ENCODE results near the gene VWA3A. TPM values are rescaled to one million over a fixed set of nuclear protein-coding genes. Genes with fewer than 3 reads are reported as not detected.

The VWA3A gene
- total and polyA plus RNA-seq, 3 experiments from 2014 or later: 0.04 to 0.16 TPM; not detected in 1

DNA sequence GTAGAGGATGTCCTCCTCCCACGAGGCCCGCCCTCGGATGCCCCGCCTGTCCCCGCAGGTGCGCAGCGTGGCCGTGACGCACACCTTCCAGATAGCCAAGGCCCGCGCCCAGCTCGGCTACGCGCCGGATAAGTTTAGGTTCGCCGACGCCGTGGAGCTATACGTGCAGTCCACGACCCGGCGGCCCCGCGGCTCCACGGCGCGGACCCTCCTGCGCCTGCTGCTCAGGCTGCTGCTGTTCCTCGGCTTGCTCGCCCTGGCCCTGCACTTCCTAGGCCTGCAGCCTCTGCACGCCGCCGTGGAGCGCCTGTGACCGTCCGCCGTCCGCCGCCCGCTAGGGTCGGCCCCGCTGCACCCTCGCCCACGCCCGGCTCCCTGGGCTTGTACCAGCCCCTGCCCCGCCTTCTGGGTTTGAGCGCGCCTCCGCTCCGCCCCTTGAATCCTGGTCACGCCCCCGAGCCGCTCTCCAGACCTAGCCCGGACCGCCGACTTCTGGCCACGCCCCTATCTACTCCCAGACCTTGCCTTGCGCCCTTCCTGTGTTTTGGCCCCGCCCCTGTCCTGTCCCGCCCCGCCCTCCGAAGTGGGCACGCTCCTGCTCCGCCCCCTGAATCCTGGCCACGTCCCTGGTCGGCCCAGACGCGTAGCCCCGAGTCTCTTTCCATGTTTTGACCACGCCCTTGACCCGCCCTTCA lies 97.9 kb downstream of the VWA3A start:
- Histone ChIP-seq H3K27me3 (ENCODE audit: insufficient read depth, low read length, poor library complexity, severe bottlenecking) (no peaks in the 10 kb centered on the region), H3K9me3 (ENCODE audit: low read length) (no peaks in the 10 kb centered on the region), H3K36me3 (ENCODE audit: insufficient read depth, low read length) (no peaks in the 10 kb centered on the region), H3K27ac (ENCODE audit: low read depth, low read length) (peak overlapping the region; percentile 99), H3K4me3 (ENCODE audit: low read length) (peak overlapping the region; percentile 51), H3K4me1 (ENCODE audit: insufficient read depth, low read length) (peaks cover 65% of the 10 kb centered on the region)
- Mint-ChIP-seq H3K27ac (peak overlapping the region; percentile 98 to 100 (median 99)), H3K9me3 (peaks cover 0 to 7% (median 0%) of the 10 kb centered on the region in 5 donors), H3K36me3 (peaks cover 0 to 9% (median 6%) of the 10 kb centered on the region in 3 donors), H3K4me1 (peaks cover 53 to 76% (median 61%) of the 10 kb centered on the region in 3 donors), H3K27me3 (peaks cover 0 to 10% of the 10 kb centered on the region in 2 donors), H3K4me3 (peak overlapping the region; percentile 87 to 97 (median 94))
- POLR2A ChIA-PET: interaction anchor here (0.5 to 2.7 kb wide), 8 partner anchors 16 to 529 kb away, joined by 3 to 24 read pairs (median 6); partner anchors contain the start of genes EEF2K, MOSMO and POLR3E
- CTCF ChIA-PET: interaction anchor here (0.7 to 8.4 kb wide), 7 partner anchors 20 to 239 kb away, joined by 3 to 115 read pairs (median 11); partner anchors contain the start of genes MOSMO, PDZD9 and POLR3E
- DNase-seq: peak; percentile 86 to 98 (median 96)

DNA sequence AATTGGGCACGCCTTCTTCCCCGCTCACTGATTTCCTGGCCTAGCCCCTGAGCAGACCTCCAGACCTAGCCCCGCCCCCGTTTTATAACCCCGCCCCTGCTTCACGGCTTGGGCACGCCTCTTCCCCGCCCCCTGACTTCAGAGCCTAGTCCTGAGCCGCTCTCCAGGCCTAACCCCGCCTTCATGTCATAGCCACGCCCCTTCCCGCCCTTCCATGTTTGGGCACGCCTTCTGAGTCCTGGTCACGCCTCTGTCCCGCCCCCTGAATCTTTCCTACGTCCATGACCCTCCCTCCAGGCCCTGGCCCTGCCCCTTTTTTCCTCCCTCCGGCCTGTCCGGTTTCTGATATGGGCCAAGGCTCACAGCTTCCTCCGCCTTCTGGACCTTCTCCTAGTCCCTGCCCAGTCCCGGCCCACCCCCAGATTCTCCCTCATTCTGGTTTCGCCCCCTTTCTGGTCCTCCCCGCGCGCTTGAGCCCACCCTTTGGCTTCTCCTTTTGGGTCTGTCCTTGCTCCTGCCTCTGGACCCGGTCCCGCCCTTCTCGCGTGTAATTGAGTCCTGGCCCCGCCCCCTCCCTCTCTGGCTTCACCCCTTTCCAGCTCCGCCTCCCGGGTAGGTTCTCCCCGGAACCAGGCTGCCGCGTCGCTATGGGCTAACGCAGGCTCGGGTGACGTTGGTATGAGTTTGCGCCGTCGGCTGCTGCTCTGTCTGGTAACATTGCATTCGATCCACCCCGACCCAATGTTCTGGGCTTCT lies 98.6 kb downstream of the VWA3A start:
- peaks cover 59 to 82% (median 69%) of the 10 kb centered on the region in 3 donors for H3K4me1 Mint-ChIP-seq
- Histone ChIP-seq H3K4me3 (ENCODE audit: low read length) (peak overlapping the region; percentile 86), H3K27ac (ENCODE audit: low read depth, low read length) (peak overlapping the region; percentile 99), H3K4me1 (ENCODE audit: insufficient read depth, low read length) (peaks cover 70% of the 10 kb centered on the region), H3K36me3 (ENCODE audit: insufficient read depth, low read length) (no peaks in the 10 kb centered on the region), H3K27me3 (ENCODE audit: insufficient read depth, low read length, poor library complexity, severe bottlenecking) (no peaks in the 10 kb centered on the region), H3K9me3 (ENCODE audit: low read length) (no peaks in the 10 kb centered on the region)
- ChIA-PET POLR2A (interaction anchor here (0.6 to 2.7 kb wide), 9 partner anchors 16 to 546 kb away, joined by 3 to 24 read pairs (median 5); partner anchors contain the start of genes CDR2, EEF2K, MOSMO and POLR3E), CTCF (interaction anchor here (0.6 to 8.4 kb wide), 7 partner anchors 11 to 185 kb away, joined by 3 to 115 read pairs (median 6); partner anchors contain the start of genes EEF2K, MOSMO and POLR3E)
- DNase-seq: peak; percentile 98 to 100 (median 99)
- H3K27me3 Mint-ChIP-seq: peaks cover 0 to 17% of the 10 kb centered on the region in 2 donors
- peaks cover 0 to 7% (median 3%) of the 10 kb centered on the region in 5 donors for H3K9me3 Mint-ChIP-seq
- peak overlapping the region; percentile 98 to 100 (median 99) for H3K27ac Mint-ChIP-seq
- H3K36me3 Mint-ChIP-seq: peaks cover 0 to 13% (median 6%) of the 10 kb centered on the region in 3 donors
- peak overlapping the region; percentile 87 to 97 (median 94) for H3K4me3 Mint-ChIP-seq

DNA sequence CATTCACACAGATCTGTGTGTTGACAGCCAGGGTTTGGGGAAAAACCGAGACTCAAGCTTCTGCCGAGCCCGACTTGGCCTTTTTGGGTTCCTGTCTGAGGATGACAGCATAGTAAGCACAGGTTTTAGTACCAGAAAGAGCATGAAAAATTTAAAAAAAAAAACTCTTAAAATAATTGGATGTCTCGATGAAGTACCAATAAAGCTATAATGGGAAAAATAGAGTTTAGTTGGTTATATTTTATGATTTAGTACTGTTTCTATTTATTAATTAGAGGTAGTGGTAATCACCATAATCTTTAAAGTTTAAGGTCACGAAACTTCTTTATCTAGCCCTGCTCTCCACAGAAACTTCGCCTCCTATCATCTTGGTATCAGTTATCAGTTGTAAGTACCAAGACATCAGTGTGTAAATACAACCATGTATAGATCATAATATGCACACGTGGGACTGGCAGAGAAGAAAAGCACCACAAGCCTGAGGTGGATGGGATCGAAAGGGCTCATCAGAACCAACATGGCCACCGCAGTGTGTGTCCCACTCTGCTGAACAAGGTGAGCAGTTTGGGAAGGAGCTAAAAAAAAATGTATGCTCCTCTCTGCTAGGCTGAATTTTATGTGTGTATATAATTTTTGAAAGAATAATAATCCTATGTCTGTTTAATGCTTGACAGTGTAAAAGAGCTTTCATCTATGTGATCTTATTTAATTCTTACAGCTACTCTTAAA lies 99.4 kb downstream of the VWA3A start:
- peaks cover 0 to 18% of the 10 kb centered on the region in 2 donors for H3K27me3 Mint-ChIP-seq
- peak overlapping the region; percentile 86 for H3K4me3 ChIP-seq (ENCODE audit: low read length)
- H3K27ac Mint-ChIP-seq: peak overlapping the region; percentile 98 to 100 (median 99)
- ChIA-PET CTCF (interaction anchor here (0.6 to 8.4 kb wide), 9 partner anchors 8 to 186 kb away, joined by 3 to 115 read pairs (median 5); partner anchors contain the start of genes EEF2K, MOSMO and POLR3E), POLR2A (interaction anchor here (0.6 to 2.7 kb wide), 9 partner anchors 15 to 546 kb away, joined by 3 to 24 read pairs (median 5); partner anchors contain the start of genes CDR2, EEF2K, MOSMO and POLR3E)
- H3K4me3 Mint-ChIP-seq: peak overlapping the region; percentile 87 to 97 (median 94)
- peaks cover 0 to 7% (median 3%) of the 10 kb centered on the region in 5 donors for H3K9me3 Mint-ChIP-seq
- no peaks in the 10 kb centered on the region for H3K27me3 ChIP-seq (ENCODE audit: insufficient read depth, low read length, poor library complexity, severe bottlenecking)
- no peaks in the 10 kb centered on the region for H3K9me3 ChIP-seq (ENCODE audit: low read length)
- H3K36me3 ChIP-seq (ENCODE audit: insufficient read depth, low read length): no peaks in the 10 kb centered on the region
- peaks cover 0 to 13% (median 6%) of the 10 kb centered on the region in 3 donors for H3K36me3 Mint-ChIP-seq
- DNase-seq: peak in 2 of 5 donors; percentile 14 to 61
- H3K27ac ChIP-seq (ENCODE audit: low read depth, low read length): peak overlapping the region; percentile 99
- peaks cover 77% of the 10 kb centered on the region for H3K4me1 ChIP-seq (ENCODE audit: insufficient read depth, low read length)
- H3K4me1 Mint-ChIP-seq: peaks cover 62 to 86% (median 73%) of the 10 kb centered on the region in 3 donors

DNA sequence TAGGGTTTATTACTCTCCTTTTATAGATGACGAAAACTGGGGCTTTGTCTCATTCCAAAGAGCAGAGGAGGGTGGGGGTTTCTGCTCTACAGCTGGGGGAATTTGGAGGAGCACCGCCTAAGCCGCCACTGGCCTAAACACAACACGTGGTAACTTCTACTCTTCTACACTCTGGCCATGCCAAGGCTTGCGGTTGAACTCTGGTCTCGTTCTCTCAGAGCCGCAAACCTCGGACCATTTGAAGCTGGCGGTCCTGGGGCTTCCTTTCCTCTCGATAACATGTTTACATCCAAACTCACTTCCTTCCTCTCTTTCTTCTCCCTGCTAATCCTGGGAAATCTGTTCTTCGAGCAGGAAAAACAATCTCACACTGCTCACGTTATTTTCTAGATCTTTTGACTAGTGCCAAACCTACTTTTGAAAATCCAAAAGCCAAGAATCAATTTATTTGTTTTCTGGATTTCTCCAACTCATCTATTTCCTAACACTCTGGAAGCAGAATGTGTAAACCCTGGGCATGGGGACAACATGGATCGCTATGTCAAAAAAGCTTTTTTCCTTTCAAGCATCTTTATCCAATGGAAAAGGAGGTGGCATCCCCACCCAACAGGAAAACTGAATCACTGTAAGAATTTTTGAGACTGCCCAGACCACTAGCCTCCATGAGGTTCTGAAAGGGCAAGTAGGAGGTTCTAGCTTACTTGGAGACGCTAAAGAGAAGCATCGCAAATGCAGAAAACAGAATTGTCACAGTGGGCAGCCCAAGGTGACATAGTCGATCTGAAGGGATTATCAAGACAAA lies 100.1 kb downstream of the VWA3A start:
- POLR2A ChIA-PET: interaction anchor here (1.0 to 2.7 kb wide), 3 partner anchors 106 to 184 kb away, joined by 3 to 24 read pairs (median 9); partner anchors contain the start of gene MOSMO
- H3K36me3 ChIP-seq (ENCODE audit: insufficient read depth, low read length): no peaks in the 10 kb centered on the region
- H3K4me3 ChIP-seq (ENCODE audit: low read length): peak overlapping the region; percentile 86
- peaks cover 63 to 84% (median 73%) of the 10 kb centered on the region in 3 donors for H3K4me1 Mint-ChIP-seq
- no peaks in the 10 kb centered on the region for H3K9me3 ChIP-seq (ENCODE audit: low read length)
- no peaks in the 10 kb centered on the region for H3K27me3 ChIP-seq (ENCODE audit: insufficient read depth, low read length, poor library complexity, severe bottlenecking)
- CTCF ChIA-PET: interaction anchor here (0.9 to 8.4 kb wide), 9 partner anchors 9 to 187 kb away, joined by 3 to 115 read pairs (median 5); partner anchors contain the start of genes EEF2K, MOSMO and POLR3E
- peak overlapping the region; percentile 99 for H3K27ac ChIP-seq (ENCODE audit: low read depth, low read length)
- peaks cover 76% of the 10 kb centered on the region for H3K4me1 ChIP-seq (ENCODE audit: insufficient read depth, low read length)
- peak; percentile 70 to 89 (median 88) for DNase-seq
- peaks cover 0 to 7% (median 3%) of the 10 kb centered on the region in 5 donors for H3K9me3 Mint-ChIP-seq
- peak overlapping the region; percentile 87 to 97 (median 94) for H3K4me3 Mint-ChIP-seq
- H3K27me3 Mint-ChIP-seq: peaks cover 0 to 18% of the 10 kb centered on the region in 2 donors
- H3K36me3 Mint-ChIP-seq: peaks cover 0 to 13% (median 6%) of the 10 kb centered on the region in 3 donors
- H3K27ac Mint-ChIP-seq: peak overlapping the region; percentile 98 to 100 (median 99)

DNA sequence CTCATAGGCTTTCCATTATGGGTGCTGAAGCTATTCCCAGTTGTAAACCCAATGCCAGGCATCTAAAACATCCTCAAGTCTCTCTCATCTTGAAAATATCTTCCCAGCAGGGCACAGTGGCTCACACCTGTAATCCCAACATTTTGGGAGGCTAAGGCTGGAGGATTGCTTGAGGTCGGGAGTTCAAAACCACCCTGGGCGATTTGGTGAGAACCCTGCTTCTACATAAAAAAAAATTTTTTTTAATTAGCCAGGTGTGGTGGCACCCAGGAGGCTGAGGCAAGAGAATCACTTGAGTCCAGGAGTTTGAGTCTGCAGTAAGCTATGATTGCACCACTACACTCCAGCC lies 100.7 kb downstream of the VWA3A start:
- Histone ChIP-seq H3K9me3 (ENCODE audit: low read length) (no peaks in the 10 kb centered on the region), H3K27ac (ENCODE audit: low read depth, low read length) (peak overlapping the region; percentile 99), H3K4me1 (ENCODE audit: insufficient read depth, low read length) (peaks cover 70% of the 10 kb centered on the region), H3K4me3 (ENCODE audit: low read length) (peak overlapping the region; percentile 86), H3K36me3 (ENCODE audit: insufficient read depth, low read length) (no peaks in the 10 kb centered on the region), H3K27me3 (ENCODE audit: insufficient read depth, low read length, poor library complexity, severe bottlenecking) (no peaks in the 10 kb centered on the region)
- H3K27me3 Mint-ChIP-seq: peaks cover 0 to 18% of the 10 kb centered on the region in 2 donors
- CTCF ChIA-PET: interaction anchor here (0.9 to 8.4 kb wide), 5 partner anchors 9 to 187 kb away, joined by 3 to 115 read pairs (median 9); partner anchors contain the start of genes EEF2K, MOSMO and POLR3E
- peaks cover 62 to 80% (median 71%) of the 10 kb centered on the region in 3 donors for H3K4me1 Mint-ChIP-seq
- H3K36me3 Mint-ChIP-seq: peaks cover 0 to 13% (median 6%) of the 10 kb centered on the region in 3 donors
- peaks cover 0 to 7% (median 3%) of the 10 kb centered on the region in 5 donors for H3K9me3 Mint-ChIP-seq
- POLR2A ChIA-PET: interaction anchor here (2.7 kb wide), 1 partner anchor 184 kb away, joined by 24 read pairs; the partner anchor contains the start of gene MOSMO
- DNase-seq: no peak
- peak overlapping the region; percentile 98 to 100 (median 99) for H3K27ac Mint-ChIP-seq
- H3K4me3 Mint-ChIP-seq: peak overlapping the region in 5 of 7 donors; percentile 87 to 97 (median 94)

GRCh38 chr16:22194707-22195444 lies 102.5 kb downstream of the VWA3A start:
- Mint-ChIP-seq H3K36me3 (peaks cover 0 to 10% (median 6%) of the 10 kb centered on the region in 3 donors), H3K27ac (peak overlapping the region; percentile 88 to 100 (median 96)), H3K27me3 (peaks cover 0 to 18% of the 10 kb centered on the region in 2 donors), H3K4me3 (peak overlapping the region; percentile 82 to 96 (median 89)), H3K9me3 (peaks cover 0 to 7% (median 3%) of the 10 kb centered on the region in 5 donors), H3K4me1 (peaks cover 44 to 67% (median 53%) of the 10 kb centered on the region in 3 donors)
- Histone ChIP-seq H3K4me3 (ENCODE audit: low read length) (peak overlapping the region; percentile 11), H3K4me1 (ENCODE audit: insufficient read depth, low read length) (peaks cover 51% of the 10 kb centered on the region), H3K36me3 (ENCODE audit: insufficient read depth, low read length) (no peaks in the 10 kb centered on the region), H3K9me3 (ENCODE audit: low read length) (no peaks in the 10 kb centered on the region), H3K27ac (ENCODE audit: low read depth, low read length) (peak overlapping the region; percentile 38), H3K27me3 (ENCODE audit: insufficient read depth, low read length, poor library complexity, severe bottlenecking) (no peaks in the 10 kb centered on the region)
- POLR2A ChIA-PET: interaction anchor here (2.4 kb wide), 1 partner anchor 11 kb away, joined by 7 read pairs; the partner anchor contains the start of gene EEF2K
- peak in 2 of 5 donors; percentile 12 to 23 for DNase-seq
- CTCF ChIA-PET: interaction anchor here (0.8 to 3.6 kb wide), 5 partner anchors 11 to 186 kb away, joined by 3 to 33 read pairs (median 3); partner anchors contain the start of genes EEF2K and POLR3E
